Activated CD4-positive, alpha-beta T cell treated with anti-CD3 and anti-CD28 coated beads for 36 hours (primary cell): ENCODE data around the gene ECT2L. TPM values are rescaled to one million over a fixed set of nuclear protein-coding genes. Genes with fewer than 3 reads are reported as not detected.
A peak's percentile ranks its signal among the peaks of the same experiment; 100 is the strongest.

Source experiments
- ATAC-seq: fragments of 200-7000 bp; cut with Tn5 transposase; one replicate; pipeline ENCODE4 v1.10.0; 2021; ENCODE audit warnings: mild to moderate bottlenecking, moderate library complexity
- CTCF ChIA-PET: fragments of 350-600 bp; sonication (Branson Sonifier 250); formaldehyde crosslinking; loops from one replicate; lab custom pipeline; 2021; ENCODE audit warnings: antibody characterized with exemption; lab: Charles Lee
- POLR2A ChIA-PET: fragments of 350-600 bp; sonication (Branson Sonifier 250); formaldehyde crosslinking; loops from one replicate; lab custom pipeline; 2021; ENCODE audit warnings: antibody characterized with exemption, inconsistent platforms; lab: Charles Lee
- DNase-seq: peaks from one replicate; pipeline ENCODE4 v3.0.0-alpha.2; 2020
- H3K27ac Mint-ChIP-seq: one replicate; pipeline ENCODE4 v1.8.0; 2021; ENCODE audit warnings: mixed read lengths
- H3K27me3 Mint-ChIP-seq: one replicate; pipeline ENCODE4 v1.8.0; 2021; ENCODE audit warnings: mixed read lengths
- H3K36me3 Mint-ChIP-seq: one replicate; pipeline ENCODE4 v1.8.0; 2021; ENCODE audit warnings: low read depth, mixed read lengths
- H3K4me1 Mint-ChIP-seq: one replicate; pipeline ENCODE4 v1.8.0; 2021; ENCODE audit warnings: mixed read lengths
- H3K4me3 Mint-ChIP-seq: one replicate; pipeline ENCODE4 v1.8.0; 2021; ENCODE audit warnings: mild to moderate bottlenecking, moderate library complexity, mixed read lengths
- H3K9me3 Mint-ChIP-seq: one replicate; pipeline ENCODE4 v1.8.0; 2021; ENCODE audit warnings: low read depth, mixed read lengths
- intact Hi-C, 2 experiments: fragments of 100-400 bp; cut with DNase I in 1 of 2; cut with micrococcal nuclease in 1 of 2; formaldehyde crosslinking; loops; one replicate each; pipeline versions ENCODE4 v1.14.2 to v1.15.1; 2022 to 2024; cut with DNase I, micrococcal nuclease
- total RNA-seq, 2 experiments: library from RNA; stranded (reverse); gene quantifications; one replicate each; pipeline ENCODE4 v1.2.3, GENCODE V29; 2021

The ECT2L gene
- total RNA-seq, 2 experiments from 2014 or later = not detected

DNA sequence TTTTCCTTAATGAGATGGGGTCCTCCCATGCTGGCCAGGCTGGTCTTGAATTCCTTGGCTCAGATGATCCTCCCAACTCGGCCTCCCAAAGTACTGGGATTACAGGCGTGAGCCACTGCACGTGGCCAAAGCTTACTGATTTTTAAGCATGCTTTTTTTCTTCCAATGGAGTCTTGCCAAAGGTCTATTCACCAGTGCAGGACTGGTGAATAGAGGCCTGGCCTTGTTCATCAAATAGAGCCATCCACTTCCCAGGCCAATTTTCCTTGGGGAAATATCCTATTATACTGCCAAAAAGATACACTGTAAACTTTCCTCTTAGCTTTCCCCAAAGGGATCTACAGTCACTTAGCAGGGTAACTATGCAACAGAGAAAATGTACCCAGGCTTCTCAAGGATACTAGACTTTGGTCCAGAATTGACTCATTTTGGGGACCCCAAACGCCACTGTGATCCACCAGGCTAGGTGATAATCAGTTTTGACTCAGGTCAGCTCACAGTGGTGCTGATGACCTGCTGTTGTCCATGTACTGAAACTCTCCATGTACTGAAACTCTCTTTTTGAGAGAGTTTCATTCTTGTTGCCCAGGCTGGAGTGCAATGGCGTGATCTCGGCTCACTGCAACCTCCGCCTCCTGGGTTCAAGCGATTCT, 100.3 kb downstream of the ECT2L start:
- no peak for ATAC-seq
- ChIA-PET CTCF (interaction anchor here (1.1 kb wide), 1 partner anchor 15 kb away, joined by 3 read pairs; no protein-coding TSS in a partner anchor), POLR2A (no interaction called here)
- Mint-ChIP-seq H3K4me1 (peaks cover 2% of the 10 kb centered on the region), H3K27me3 (no peaks in the 10 kb centered on the region), H3K36me3 (peaks cover 28% of the 10 kb centered on the region), H3K27ac (no peak overlapping the region), H3K4me3 (no peak overlapping the region), H3K9me3 (no peaks in the 10 kb centered on the region)
- no peak for DNase-seq
- intact Hi-C loops = no loop called here

DNA sequence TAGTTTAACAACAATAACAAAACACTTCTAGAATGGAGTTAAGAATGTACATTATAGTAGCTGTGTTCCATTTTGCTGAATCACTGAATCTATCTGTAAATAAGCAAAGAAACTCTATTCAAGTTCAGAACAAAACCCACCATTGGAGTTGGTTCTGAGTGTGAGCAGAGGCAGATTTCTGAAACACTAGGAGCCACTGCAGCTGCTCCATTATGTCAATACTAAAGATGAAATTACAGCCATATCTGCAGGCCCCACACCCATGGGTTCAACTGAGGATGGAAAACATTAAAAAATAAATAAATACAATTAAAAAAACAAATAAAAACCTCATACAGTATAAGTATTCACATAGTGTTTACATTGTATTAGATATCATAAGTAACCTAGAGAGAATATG, 101.1 kb downstream of the ECT2L start:
- no peaks in the 10 kb centered on the region for H3K9me3 Mint-ChIP-seq
- ATAC-seq (no peak), DNase-seq (no peak)
- ChIA-PET CTCF (no interaction called here), POLR2A (no interaction called here)
- H3K4me1 Mint-ChIP-seq = no peaks in the 10 kb centered on the region
- no peak overlapping the region for H3K4me3 Mint-ChIP-seq
- H3K27me3 Mint-ChIP-seq = no peaks in the 10 kb centered on the region
- no peak overlapping the region for H3K27ac Mint-ChIP-seq
- intact Hi-C loops = no loop called here
- peaks cover 35% of the 10 kb centered on the region for H3K36me3 Mint-ChIP-seq

DNA sequence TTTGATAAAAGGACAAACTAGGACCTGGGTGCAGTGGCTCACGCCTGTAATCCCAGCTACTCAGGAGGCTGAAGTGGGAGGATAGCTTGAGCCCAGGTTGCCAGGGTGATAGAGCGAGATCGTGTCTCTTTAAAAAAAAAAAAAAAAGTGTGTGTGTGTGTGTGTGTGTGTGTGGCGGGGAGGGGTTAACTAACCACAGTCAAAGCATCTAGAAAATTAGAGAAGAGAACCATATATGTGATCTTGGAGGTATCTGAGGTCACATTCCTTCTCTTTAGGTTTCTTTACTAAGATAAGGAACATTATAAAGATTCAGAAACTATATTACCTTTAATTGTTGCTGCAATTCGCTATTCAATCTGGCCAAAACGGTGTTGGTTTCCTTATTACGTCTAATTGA, 111.3 kb downstream of the ECT2L start:
- POLR2A ChIA-PET = no interaction called here
- no peak overlapping the region for H3K27ac Mint-ChIP-seq

DNA sequence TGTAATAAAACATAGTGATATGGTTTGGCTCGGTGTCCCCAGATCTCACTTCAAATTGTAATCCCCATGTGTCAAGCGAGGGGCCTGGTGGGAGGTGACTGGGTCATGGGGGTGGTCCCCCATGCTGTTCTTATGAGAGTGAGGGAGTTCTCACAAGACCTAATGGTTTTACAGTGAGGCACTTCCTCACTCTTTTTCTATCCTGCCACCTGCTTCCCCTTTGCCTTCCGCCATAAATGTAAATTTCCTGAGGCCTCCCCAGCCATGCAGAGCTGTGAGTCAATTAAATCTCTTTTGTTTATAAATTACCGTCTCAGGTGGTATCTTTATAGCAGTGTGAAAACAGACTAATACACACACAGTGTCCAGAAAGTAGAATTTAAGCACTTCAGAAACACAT, 113.6 kb downstream of the ECT2L start:
- H3K4me1 Mint-ChIP-seq = no peaks in the 10 kb centered on the region
- no peak overlapping the region for H3K4me3 Mint-ChIP-seq
- H3K36me3 Mint-ChIP-seq = peaks cover 64% of the 10 kb centered on the region
- POLR2A ChIA-PET = no interaction called here
- H3K27me3 Mint-ChIP-seq = no peaks in the 10 kb centered on the region
- H3K9me3 Mint-ChIP-seq = no peaks in the 10 kb centered on the region
- no peak for ATAC-seq
- intact Hi-C loops = no loop called here
- CTCF ChIA-PET = no interaction called here
- DNase-seq = no peak
- H3K27ac Mint-ChIP-seq = no peak overlapping the region

More for the DNA sequence above, 111.3 kb downstream of the ECT2L start:
- H3K36me3 Mint-ChIP-seq = peaks cover 52% of the 10 kb centered on the region
- CTCF ChIA-PET = no interaction called here
- H3K9me3 Mint-ChIP-seq = no peaks in the 10 kb centered on the region
- DNase-seq (no peak), ATAC-seq (no peak)
- no peaks in the 10 kb centered on the region for H3K4me1 Mint-ChIP-seq
- no peak overlapping the region for H3K4me3 Mint-ChIP-seq
- H3K27me3 Mint-ChIP-seq = no peaks in the 10 kb centered on the region
- intact Hi-C loops = no loop called here

DNA sequence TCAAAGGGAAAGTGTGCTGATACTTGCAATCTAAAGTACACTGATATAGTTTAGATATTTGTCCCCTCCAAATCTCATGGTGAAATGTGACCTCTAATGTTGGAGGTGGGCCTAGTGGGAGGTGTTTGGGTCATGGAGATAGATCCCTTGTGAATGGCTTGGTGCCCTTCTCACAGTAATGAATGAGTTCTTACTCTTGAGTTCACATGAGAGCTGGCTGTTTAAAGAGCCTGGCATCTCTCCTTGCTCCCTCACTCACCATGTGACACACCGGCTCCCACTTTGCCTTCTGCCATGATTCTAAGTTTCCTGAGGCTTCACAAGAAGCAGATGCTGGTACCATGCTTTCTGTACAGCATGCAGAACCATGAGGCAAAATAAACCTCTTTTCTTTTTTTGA, 114.1 kb downstream of the ECT2L start:
- intact Hi-C loops = no loop called here
- ChIA-PET POLR2A (no interaction called here), CTCF (no interaction called here)
- ATAC-seq = no peak
- H3K9me3 Mint-ChIP-seq = no peaks in the 10 kb centered on the region
- no peak for DNase-seq
- no peak overlapping the region for H3K27ac Mint-ChIP-seq
- H3K4me3 Mint-ChIP-seq = no peak overlapping the region
- no peaks in the 10 kb centered on the region for H3K27me3 Mint-ChIP-seq
- H3K4me1 Mint-ChIP-seq = no peaks in the 10 kb centered on the region
- H3K36me3 Mint-ChIP-seq = peaks cover 66% of the 10 kb centered on the region

DNA sequence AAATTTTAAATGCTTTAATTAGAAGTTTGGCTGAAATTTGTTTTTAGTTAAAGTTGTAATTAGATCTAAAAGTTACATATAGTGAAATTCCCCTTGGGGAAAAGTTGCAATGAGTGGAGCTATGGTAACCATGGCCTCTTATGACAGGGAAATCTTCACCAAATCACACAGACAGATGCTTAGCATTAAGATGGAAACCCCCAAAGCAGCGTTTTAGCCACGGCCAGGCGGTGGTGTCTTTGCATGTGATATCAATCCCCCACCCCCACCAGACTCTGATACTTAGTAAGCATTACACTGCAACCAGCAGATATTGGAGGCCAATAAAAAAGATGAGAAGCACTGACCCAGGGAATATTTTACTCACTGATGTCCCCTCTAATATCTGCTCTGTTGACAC, 116.4 kb downstream of the ECT2L start:
- H3K27me3 Mint-ChIP-seq = no peaks in the 10 kb centered on the region
- POLR2A ChIA-PET = no interaction called here
- H3K36me3 Mint-ChIP-seq = peaks cover 57% of the 10 kb centered on the region
- CTCF ChIA-PET = interaction anchor here (0.6 kb wide), 1 partner anchor 33 kb away, joined by 3 read pairs; no protein-coding TSS in a partner anchor
- DNase-seq = no peak
- ATAC-seq = no peak
- H3K27ac Mint-ChIP-seq = no peak overlapping the region
- H3K4me1 Mint-ChIP-seq = no peaks in the 10 kb centered on the region
- no peak overlapping the region for H3K4me3 Mint-ChIP-seq
- intact Hi-C loops = no loop called here
- no peaks in the 10 kb centered on the region for H3K9me3 Mint-ChIP-seq

DNA sequence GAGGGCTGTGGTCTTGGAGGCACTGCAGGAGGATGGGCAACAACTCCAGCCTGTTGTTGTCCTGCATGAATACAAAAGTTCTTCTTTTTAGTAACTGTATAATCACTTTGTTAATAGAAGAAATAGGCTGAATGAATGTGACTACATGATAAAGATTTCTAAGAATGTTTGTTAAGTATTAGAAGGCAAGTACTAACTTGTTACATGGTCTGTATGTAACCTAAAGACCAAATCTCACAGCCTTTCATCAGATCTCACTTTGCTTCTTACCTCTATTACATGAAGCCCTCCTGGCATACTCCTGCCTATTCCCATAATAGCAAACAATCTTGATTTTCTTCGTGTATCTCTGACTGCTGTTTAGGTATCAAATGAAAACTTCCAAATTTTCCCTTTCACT, 118.8 kb downstream of the ECT2L start:
- CTCF ChIA-PET = no interaction called here
- no peaks in the 10 kb centered on the region for H3K27me3 Mint-ChIP-seq
- DNase-seq = no peak
- no peaks in the 10 kb centered on the region for H3K9me3 Mint-ChIP-seq
- peak overlapping the region; percentile 11 for H3K27ac Mint-ChIP-seq
- H3K4me1 Mint-ChIP-seq = no peaks in the 10 kb centered on the region
- peaks cover 52% of the 10 kb centered on the region for H3K36me3 Mint-ChIP-seq
- no peak for ATAC-seq
- intact Hi-C loops = no loop called here
- POLR2A ChIA-PET = no interaction called here
- H3K4me3 Mint-ChIP-seq = no peak overlapping the region

DNA sequence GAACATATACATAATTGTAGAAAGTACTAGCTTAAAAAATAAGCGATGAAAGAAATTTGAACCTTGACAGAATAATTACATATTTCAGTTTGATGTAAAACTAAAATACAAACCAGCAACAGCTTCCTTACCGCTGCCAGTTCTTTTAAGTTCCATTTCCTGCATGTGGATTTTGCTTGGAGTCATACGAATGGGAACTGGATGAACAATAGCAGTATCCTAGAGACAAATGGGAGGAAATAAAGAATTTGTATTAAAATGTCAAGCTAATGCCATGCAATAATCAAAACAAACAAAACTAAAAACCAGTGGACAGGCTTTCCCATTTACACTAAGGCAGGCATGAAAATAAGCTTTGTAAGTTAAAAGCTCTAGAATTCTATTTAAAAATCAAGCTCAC, 125.0 kb downstream of the ECT2L start:
- ChIA-PET POLR2A (no interaction called here), CTCF (no interaction called here)
- Mint-ChIP-seq H3K27ac (no peak overlapping the region), H3K36me3 (peaks cover 20% of the 10 kb centered on the region), H3K27me3 (no peaks in the 10 kb centered on the region), H3K4me3 (no peak overlapping the region), H3K4me1 (no peaks in the 10 kb centered on the region), H3K9me3 (no peaks in the 10 kb centered on the region)
- intact Hi-C loops = no loop called here
- DNase-seq = no peak
- ATAC-seq = no peak

DNA sequence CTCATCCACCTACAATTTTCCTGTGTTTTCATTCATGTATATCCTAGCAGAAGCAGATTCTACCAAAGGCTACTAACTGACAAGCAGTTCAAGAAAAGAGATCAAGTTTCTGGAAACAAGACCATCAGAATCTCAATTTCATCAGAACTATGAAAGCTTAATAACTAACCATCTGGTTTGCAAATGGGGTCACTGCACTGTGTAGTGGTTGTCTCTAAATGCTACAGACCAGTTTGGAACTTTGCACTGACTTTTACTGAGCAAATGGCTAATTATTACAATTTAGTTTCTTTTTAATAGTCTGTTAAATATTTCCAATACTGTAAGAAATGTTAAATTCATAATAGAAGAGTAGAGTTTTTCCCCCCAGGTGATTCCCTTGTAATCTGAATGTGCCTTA, 127.7 kb downstream of the ECT2L start:
- CTCF ChIA-PET = no interaction called here
- ATAC-seq (no peak), DNase-seq (no peak)
- POLR2A ChIA-PET = no interaction called here
- H3K4me3 Mint-ChIP-seq = no peak overlapping the region
- H3K9me3 Mint-ChIP-seq = no peaks in the 10 kb centered on the region
- H3K27me3 Mint-ChIP-seq = no peaks in the 10 kb centered on the region
- H3K4me1 Mint-ChIP-seq = no peaks in the 10 kb centered on the region
- H3K36me3 Mint-ChIP-seq = peaks cover 26% of the 10 kb centered on the region
- no peak overlapping the region for H3K27ac Mint-ChIP-seq
- intact Hi-C loops = no loop called here

DNA sequence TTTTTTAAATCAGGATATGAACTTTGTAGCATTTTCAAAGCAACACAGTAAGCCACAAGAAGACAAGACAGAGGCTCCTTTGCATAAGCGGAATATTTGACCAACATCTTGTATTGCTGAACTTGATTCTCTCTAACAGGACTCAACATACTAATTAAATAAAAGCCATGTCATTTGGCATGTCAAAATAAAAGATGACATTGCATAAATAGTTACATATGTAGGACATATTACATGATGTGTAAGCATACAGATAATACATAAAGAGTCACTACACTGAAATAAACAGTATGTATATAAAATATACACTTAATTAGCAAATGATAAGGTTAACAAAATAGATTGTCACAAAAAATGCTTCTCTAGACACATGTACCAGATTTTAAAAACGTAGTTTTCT, 129.9 kb downstream of the ECT2L start:
- intact Hi-C loops = no loop called here
- POLR2A ChIA-PET = no interaction called here

DNA sequence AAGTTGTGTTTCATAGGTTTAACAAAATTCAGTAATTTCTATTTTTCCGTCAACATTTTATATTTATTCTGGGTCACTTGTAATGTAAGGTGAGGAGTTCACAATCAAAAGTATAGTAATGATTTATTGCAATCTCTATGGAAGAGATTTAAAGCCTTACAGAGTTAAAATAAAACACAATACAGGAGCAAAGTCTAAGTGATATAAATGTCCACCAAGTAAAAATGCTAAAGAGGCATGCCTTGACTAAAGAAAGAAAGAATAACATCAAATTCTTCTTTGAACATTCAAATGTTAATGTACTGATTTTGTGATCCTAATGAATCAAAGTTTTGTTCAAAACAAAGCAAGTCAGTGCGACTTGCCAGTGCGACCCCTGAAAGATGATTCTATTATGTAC, 130.7 kb downstream of the ECT2L start:
- intact Hi-C loops = no loop called here
- CTCF ChIA-PET = no interaction called here
- Mint-ChIP-seq H3K4me1 (peaks cover under 1% of the 10 kb centered on the region), H3K4me3 (no peak overlapping the region), H3K27me3 (no peaks in the 10 kb centered on the region), H3K27ac (no peak overlapping the region), H3K9me3 (no peaks in the 10 kb centered on the region), H3K36me3 (peaks cover 18% of the 10 kb centered on the region)
- DNase-seq (no peak), ATAC-seq (no peak)
- POLR2A ChIA-PET = no interaction called here

More for the DNA sequence above, 129.9 kb downstream of the ECT2L start:
- Mint-ChIP-seq H3K36me3 (peaks cover 17% of the 10 kb centered on the region), H3K4me1 (no peaks in the 10 kb centered on the region), H3K9me3 (no peaks in the 10 kb centered on the region), H3K4me3 (no peak overlapping the region), H3K27me3 (no peaks in the 10 kb centered on the region), H3K27ac (no peak overlapping the region)
- no peak for DNase-seq
- ATAC-seq = no peak
- CTCF ChIA-PET = interaction anchor here (0.9 kb wide), 1 partner anchor 17 kb away, joined by 4 read pairs; no protein-coding TSS in a partner anchor

DNA sequence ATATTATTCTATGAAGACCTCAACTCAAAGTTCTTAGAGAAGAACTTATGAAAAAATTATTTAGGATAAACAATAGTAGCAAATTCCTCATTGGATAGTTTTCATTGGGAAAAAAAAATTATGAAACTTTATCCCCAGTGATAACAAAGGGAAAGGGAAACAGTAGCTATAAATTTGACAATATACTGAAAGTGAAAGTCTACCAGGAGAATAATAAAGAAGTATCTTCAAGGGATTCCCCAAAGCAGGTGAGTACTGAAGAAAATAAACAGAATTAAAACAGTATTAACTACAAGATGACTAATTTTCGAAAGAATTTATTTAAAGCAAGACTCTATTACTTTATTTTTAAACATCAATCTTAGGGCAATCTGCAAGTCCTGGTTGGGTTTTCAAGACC, 135.8 kb downstream of the ECT2L start:
- Mint-ChIP-seq H3K27ac (no peak overlapping the region), H3K9me3 (no peaks in the 10 kb centered on the region), H3K4me3 (no peak overlapping the region), H3K27me3 (no peaks in the 10 kb centered on the region), H3K4me1 (peaks cover 7% of the 10 kb centered on the region), H3K36me3 (peaks cover 19% of the 10 kb centered on the region)
- intact Hi-C loops = no loop called here
- no peak for ATAC-seq
- ChIA-PET CTCF (interaction anchor here (1.1 to 1.8 kb wide), 2 partner anchors 10 to 58 kb away, joined by 3 to 4 read pairs; no protein-coding TSS in a partner anchor), POLR2A (no interaction called here)
- DNase-seq = no peak
